Ascending aorta (tissue), 2 donors: ENCODE results near the gene CHST15. TPM values are rescaled to one million over a fixed set of nuclear protein-coding genes. Genes with fewer than 3 reads are reported as not detected.

ENCODE experiments used
- DNase-seq, 2 donors: peaks; one replicate each; pipeline ENCODE4 v3.0.0-alpha.2; 2019; ENCODE audit warnings: low spot score in 2 of 2
- H3K27ac ChIP-seq, 2 donors: fragments of 200-600 bp; sonication (generic); one replicate each; pipeline ENCODE4 v1.5.1; 2016 to 2017; ENCODE audit warnings: mild to moderate bottlenecking in 1 of 2
- H3K27me3 ChIP-seq: fragments of 200-600 bp; sonication (generic); one replicate; pipeline ENCODE4 v1.5.1; 2017
- H3K36me3 ChIP-seq, 2 donors: fragments of 200-600 bp; sonication (generic); one replicate each; pipeline ENCODE4 v1.5.1; 2016
- H3K4me1 ChIP-seq, 2 donors: fragments of 200-600 bp; sonication (generic); one replicate each; pipeline ENCODE4 v1.5.1; 2016 to 2017; ENCODE audit warnings: mild to moderate bottlenecking in 1 of 2
- H3K4me3 ChIP-seq, 2 donors: fragments of 200-600 bp; sonication (generic); one replicate each; pipeline ENCODE4 v1.5.1; 2016 to 2017; ENCODE audit warnings: mild to moderate bottlenecking in 1 of 2
- H3K9me3 ChIP-seq, 2 donors: fragments of 200-600 bp; sonication (generic); one replicate each; pipeline ENCODE4 v1.5.1; 2016
- intact Hi-C: fragments of 100-400 bp; cut with DNase I; formaldehyde crosslinking; loops from one replicate; pipeline ENCODE4 v1.15.1; 2023
- total RNA-seq: library from RNA; depleted of rRNA; stranded (reverse); fragments of >200 nt; gene quantifications from one replicate; pipeline ENCODE4 v1.1.0, GENCODE V29; 2016
- TF ChIP-seq, protein P1 (sequence below), 3 experiments: fragments of 200-600 bp in 2 of 3; fragments of 450-650 bp in 1 of 3; sonication (generic) in 2 of 3; IDR thresholded peaks; one replicate each; pipeline ENCODE4 v1.5.1; 2016 to 2019; ENCODE audit warnings: antibody characterized with exemption in 3 of 3, mild to moderate bottlenecking in 1 of 3, moderate library complexity in 1 of 3

Gene CHST15
- total RNA-seq, 1 donor from 2014 or later: 20.4 TPM

- intact Hi-C loops: no loop called here
Measured at GRCh38 chr10:124130198-124130900, 37.0 kb upstream of the CHST15 start.

DNA sequence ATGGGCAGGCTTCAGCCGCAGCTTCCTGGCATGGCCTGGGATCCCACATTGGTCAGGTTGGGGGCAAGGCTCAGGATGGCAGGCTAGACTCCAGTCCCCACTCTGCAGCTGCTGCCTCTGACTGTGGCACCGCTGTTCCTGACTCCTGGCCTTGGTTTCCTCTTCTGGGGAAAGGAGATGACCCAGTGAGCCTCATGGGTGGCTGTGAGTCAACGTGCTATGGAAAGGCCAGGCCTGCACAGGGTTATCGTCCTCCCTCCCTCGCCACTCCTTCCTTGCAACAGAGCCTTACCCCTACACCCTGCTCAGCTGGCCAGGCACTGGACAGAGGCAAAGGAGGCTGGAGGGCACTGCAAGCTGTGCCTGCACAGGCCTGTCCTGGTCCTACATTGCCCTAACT is 36.1 kb upstream of the CHST15 start:
- no peaks in the 10 kb centered on the region for H3K4me1 ChIP-seq
- no peak overlapping the region for H3K4me3 ChIP-seq
- no peak for DNase-seq
- H3K9me3 ChIP-seq: no peaks in the 10 kb centered on the region
- intact Hi-C loops: no loop called here
- no peaks in the 10 kb centered on the region for H3K36me3 ChIP-seq
- no peak overlapping the region for H3K27ac ChIP-seq
- TF ChIP-seq, protein P1, sequence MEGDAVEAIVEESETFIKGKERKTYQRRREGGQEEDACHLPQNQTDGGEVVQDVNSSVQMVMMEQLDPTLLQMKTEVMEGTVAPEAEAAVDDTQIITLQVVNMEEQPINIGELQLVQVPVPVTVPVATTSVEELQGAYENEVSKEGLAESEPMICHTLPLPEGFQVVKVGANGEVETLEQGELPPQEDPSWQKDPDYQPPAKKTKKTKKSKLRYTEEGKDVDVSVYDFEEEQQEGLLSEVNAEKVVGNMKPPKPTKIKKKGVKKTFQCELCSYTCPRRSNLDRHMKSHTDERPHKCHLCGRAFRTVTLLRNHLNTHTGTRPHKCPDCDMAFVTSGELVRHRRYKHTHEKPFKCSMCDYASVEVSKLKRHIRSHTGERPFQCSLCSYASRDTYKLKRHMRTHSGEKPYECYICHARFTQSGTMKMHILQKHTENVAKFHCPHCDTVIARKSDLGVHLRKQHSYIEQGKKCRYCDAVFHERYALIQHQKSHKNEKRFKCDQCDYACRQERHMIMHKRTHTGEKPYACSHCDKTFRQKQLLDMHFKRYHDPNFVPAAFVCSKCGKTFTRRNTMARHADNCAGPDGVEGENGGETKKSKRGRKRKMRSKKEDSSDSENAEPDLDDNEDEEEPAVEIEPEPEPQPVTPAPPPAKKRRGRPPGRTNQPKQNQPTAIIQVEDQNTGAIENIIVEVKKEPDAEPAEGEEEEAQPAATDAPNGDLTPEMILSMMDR (IDR thresholded peaks at IDR 0.05): no peak
- H3K27me3 ChIP-seq: no peaks in the 10 kb centered on the region

More at GRCh38 chr10:124130198-124130900, 37.0 kb upstream of the CHST15 start:
- no peak overlapping the region for H3K4me3 ChIP-seq
- no peak overlapping the region for H3K27ac ChIP-seq
- H3K9me3 ChIP-seq: no peaks in the 10 kb centered on the region
- H3K4me1 ChIP-seq: no peaks in the 10 kb centered on the region
- H3K36me3 ChIP-seq: no peaks in the 10 kb centered on the region
- no peak for DNase-seq
- TF ChIP-seq, protein P1 (IDR thresholded peaks at IDR 0.05): no peak
- H3K27me3 ChIP-seq: no peaks in the 10 kb centered on the region

DNA sequence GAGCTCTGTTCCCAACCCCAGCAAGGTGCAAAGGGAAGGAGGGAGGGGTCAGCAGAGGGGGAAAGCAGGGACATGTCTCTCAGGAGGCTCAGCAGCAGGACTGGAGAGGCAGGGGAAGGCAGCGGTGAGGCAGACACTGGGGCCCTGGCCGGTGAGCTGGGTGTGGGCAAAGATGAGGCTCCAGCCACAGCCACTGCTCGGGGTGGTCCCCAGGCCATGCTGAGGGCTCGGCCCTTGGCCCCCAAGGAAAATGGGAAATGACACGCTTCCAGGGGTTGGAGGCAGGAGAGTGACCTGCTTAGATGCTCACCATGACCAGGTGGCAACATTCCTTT is 35.4 kb upstream of the CHST15 start:
- Histone ChIP-seq H3K4me1 (no peaks in the 10 kb centered on the region), H3K27ac (no peak overlapping the region), H3K9me3 (no peaks in the 10 kb centered on the region), H3K4me3 (no peak overlapping the region), H3K36me3 (no peaks in the 10 kb centered on the region), H3K27me3 (no peaks in the 10 kb centered on the region)
- no peak for DNase-seq
- intact Hi-C loops: no loop called here
- TF ChIP-seq, protein P1 (IDR thresholded peaks at IDR 0.05): no peak

DNA sequence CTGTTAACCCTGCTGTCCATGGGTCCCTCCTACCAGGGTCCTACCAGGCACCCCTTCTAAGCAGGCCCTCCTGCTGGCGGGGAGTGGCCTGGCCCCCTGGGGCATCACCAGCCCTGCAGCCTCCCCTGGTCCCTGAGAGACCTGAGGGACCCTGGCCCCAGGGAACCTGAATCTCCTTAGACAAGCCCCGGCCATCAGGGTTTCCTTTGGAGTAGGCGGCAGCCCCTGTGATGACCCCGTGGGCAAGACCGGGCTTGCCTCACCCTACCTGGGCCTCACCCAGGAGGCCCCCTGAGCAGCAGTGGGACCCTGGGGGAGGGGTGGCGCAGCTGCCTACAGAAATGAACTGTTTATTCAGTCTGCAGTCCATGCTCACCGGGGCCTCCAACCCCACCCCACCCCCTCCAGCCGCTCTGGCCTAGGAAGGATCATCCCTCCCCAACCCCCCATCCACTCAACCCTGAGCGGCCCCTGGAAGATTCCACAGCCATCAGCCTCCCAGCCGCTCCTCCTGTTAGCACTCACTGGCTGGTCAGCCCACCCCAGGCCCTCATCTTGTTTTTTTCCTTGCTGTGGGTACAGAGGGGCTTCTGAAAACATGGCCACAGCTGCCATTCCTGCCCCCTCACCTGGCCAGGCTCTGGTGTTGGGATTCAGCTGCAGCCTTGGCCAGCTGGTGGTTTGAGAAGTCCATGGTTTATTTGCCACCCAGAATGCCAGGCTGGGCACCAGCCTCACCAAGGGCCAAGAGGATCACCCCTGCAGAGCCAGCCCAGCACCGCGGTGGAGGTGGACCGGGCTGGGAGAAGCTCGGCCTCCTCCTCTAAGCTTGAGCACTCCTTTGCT is 34.8 kb upstream of the CHST15 start:
- Histone ChIP-seq H3K27ac (no peak overlapping the region), H3K4me1 (no peaks in the 10 kb centered on the region), H3K27me3 (no peaks in the 10 kb centered on the region), H3K36me3 (no peaks in the 10 kb centered on the region), H3K9me3 (no peaks in the 10 kb centered on the region), H3K4me3 (no peak overlapping the region)
- TF ChIP-seq, protein P1 (IDR thresholded peaks at IDR 0.05): no peak
- intact Hi-C loops: no loop called here
- no peak for DNase-seq

DNA sequence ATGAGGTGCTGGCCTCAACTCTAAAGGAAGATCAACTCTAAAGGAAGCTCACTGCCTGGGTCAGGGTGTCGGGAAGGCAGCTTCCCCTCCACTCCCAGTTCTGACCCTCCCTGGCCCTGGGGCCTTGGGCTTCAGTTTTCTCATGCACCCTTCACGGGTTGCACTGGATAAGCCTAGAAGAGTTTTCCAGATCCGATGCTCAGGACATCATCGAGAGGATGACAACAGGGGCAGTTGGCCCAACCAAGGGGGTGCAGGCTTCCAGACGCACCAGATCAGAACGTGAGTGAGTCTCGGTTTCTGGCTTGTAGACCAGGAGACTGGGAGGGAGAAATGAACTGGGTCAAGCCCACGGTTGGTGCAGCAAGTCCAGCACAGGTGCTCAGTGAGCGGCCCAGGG is 34.2 kb upstream of the CHST15 start:
- Histone ChIP-seq H3K36me3 (no peaks in the 10 kb centered on the region), H3K4me3 (no peak overlapping the region), H3K4me1 (no peaks in the 10 kb centered on the region), H3K9me3 (no peaks in the 10 kb centered on the region), H3K27me3 (no peaks in the 10 kb centered on the region), H3K27ac (no peak overlapping the region)
- intact Hi-C loops: no loop called here
- TF ChIP-seq, protein P1 (IDR thresholded peaks at IDR 0.05): no peak
- DNase-seq: no peak
